ENCODE measurements around the gene PRDM16. TPM values are rescaled to one million over a fixed set of nuclear protein-coding genes. Genes with fewer than 3 reads are reported as not detected.
A peak's percentile ranks its signal among the peaks of the same experiment; 100 is the strongest.

The PRDM16 gene
- total and polyA plus RNA-seq, 7 donors, result 0.04 to 1.2 (median 0.31) TPM

GRCh38 chr1:3450202-3450863, 381.3 kb downstream of the PRDM16 start:
- Histone ChIP-seq H3K4me1 (peaks cover 12% of the 10 kb centered on the region), H3K27ac (no peak overlapping the region), H3K9me3 (no peaks in the 10 kb centered on the region), H3K27me3 (ENCODE audit: insufficient read depth in 3 of 3, low read length in 2 of 3) (peaks cover 0 to 10% (median 2%) of the 10 kb centered on the region in 3 donors), H3K36me3 (ENCODE audit: insufficient read depth in 1 of 2, low read depth in 1 of 2) (no peaks in the 10 kb centered on the region), H3K4me3 (no peak overlapping the region)
- intact Hi-C loops (cut with DNase I), result loop anchor here in 1 of 2 donors (5.0 kb wide), 1 partner anchor 272 kb away; no protein-coding TSS in a partner anchor
- DNase-seq (no peak), ATAC-seq (no peak)
- WGBS, 3 donors, result 78 to 84% (median 82%) methylated on average over 9 of the region's 9 CpGs
- TF ChIP-seq, protein P1, sequence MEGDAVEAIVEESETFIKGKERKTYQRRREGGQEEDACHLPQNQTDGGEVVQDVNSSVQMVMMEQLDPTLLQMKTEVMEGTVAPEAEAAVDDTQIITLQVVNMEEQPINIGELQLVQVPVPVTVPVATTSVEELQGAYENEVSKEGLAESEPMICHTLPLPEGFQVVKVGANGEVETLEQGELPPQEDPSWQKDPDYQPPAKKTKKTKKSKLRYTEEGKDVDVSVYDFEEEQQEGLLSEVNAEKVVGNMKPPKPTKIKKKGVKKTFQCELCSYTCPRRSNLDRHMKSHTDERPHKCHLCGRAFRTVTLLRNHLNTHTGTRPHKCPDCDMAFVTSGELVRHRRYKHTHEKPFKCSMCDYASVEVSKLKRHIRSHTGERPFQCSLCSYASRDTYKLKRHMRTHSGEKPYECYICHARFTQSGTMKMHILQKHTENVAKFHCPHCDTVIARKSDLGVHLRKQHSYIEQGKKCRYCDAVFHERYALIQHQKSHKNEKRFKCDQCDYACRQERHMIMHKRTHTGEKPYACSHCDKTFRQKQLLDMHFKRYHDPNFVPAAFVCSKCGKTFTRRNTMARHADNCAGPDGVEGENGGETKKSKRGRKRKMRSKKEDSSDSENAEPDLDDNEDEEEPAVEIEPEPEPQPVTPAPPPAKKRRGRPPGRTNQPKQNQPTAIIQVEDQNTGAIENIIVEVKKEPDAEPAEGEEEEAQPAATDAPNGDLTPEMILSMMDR (IDR thresholded peaks at IDR 0.05), result no peak

DNA sequence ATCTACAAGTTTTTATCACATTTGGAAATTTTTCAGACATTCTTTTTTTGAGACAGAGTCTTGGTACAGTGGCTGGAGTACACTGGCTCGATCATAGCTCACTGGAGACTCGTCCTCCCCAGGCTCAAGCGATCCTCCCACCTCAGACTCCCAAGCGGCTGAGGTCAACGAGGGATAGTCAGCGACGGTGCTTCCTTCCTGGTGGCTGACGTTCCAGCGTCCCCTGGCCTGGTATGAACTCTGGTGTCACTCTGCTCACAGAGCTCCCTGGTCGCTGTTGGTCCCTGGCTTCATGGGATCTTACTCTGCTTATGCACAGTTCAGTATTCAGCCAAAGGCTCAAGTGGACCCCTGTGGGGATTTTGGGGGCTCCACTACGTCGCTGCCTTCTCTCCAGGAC, 382.0 kb downstream of the PRDM16 start:
- WGBS, 3 donors, result 68 to 74% (median 71%) methylated on average over 12 of the region's 12 CpGs
- Histone ChIP-seq H3K27ac (no peak overlapping the region), H3K9me3 (no peaks in the 10 kb centered on the region), H3K27me3 (ENCODE audit: insufficient read depth in 3 of 3, low read length in 2 of 3) (peaks cover 0 to 8% (median 2%) of the 10 kb centered on the region in 3 donors), H3K4me3 (no peak overlapping the region), H3K36me3 (ENCODE audit: insufficient read depth in 1 of 2, low read depth in 1 of 2) (no peaks in the 10 kb centered on the region), H3K4me1 (peaks cover 12% of the 10 kb centered on the region)
- TF ChIP-seq, protein P1 (IDR thresholded peaks at IDR 0.05), result no peak
- intact Hi-C loops (cut with DNase I), result loop anchor here in 1 of 2 donors (5.0 kb wide), 1 partner anchor 271 kb away; no protein-coding TSS in a partner anchor
- ATAC-seq, result no peak
- DNase-seq, result peak in 1 of 2 donors; percentile 29

GRCh38 chr1:3451994-3452865, 383.2 kb downstream of the PRDM16 start:
- H3K4me1 ChIP-seq, result peaks cover 12% of the 10 kb centered on the region
- H3K36me3 ChIP-seq (ENCODE audit: insufficient read depth in 1 of 2, low read depth in 1 of 2), result no peaks in the 10 kb centered on the region
- peak; percentile 13 to 48 for DNase-seq
- TF ChIP-seq, protein P1 (IDR thresholded peaks at IDR 0.05), result no peak
- WGBS, 3 donors, result 70 to 80% (median 72%) methylated on average over 20 to 23 of the region's 23 CpGs
- no peaks in the 10 kb centered on the region for H3K9me3 ChIP-seq
- intact Hi-C loops (cut with DNase I), result loop anchor here (2.0 to 5.0 kb wide), 3 partner anchors 33 to 270 kb away; no protein-coding TSS in a partner anchor
- H3K27ac ChIP-seq, result no peak overlapping the region
- no peak overlapping the region for H3K4me3 ChIP-seq
- no peak for ATAC-seq
- H3K27me3 ChIP-seq (ENCODE audit: insufficient read depth in 3 of 3, low read length in 2 of 3), result peaks cover 0 to 8% (median 0%) of the 10 kb centered on the region in 3 donors

DNA sequence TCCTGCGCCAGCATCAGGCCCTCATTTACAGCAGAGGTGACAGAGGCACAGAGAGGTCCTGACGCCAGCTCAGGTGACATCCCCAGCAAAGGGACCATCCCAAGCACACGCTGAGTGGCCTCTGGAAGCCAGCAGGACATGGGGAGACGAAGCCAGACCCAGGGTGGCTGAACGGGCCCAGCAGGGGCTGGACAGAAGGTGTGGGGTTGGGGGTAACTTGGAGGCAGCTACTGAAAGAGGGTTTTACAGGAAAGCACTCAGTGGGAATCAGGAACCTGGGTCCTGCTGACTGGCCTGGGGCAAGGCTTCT, 383.8 kb downstream of the PRDM16 start:
- TF ChIP-seq, protein P1 (IDR thresholded peaks at IDR 0.05), result no peak
- 52 to 60% (median 59%) methylated on average over 5 of the region's 5 CpGs for WGBS, 3 donors
- no peak overlapping the region for H3K27ac ChIP-seq
- intact Hi-C loops (cut with DNase I), result loop anchor here (1.0 to 5.0 kb wide), 4 partner anchors 31 to 269 kb away; no protein-coding TSS in a partner anchor
- H3K4me1 ChIP-seq, result peaks cover 17% of the 10 kb centered on the region
- no peaks in the 10 kb centered on the region for H3K9me3 ChIP-seq
- peaks cover 0 to 8% (median 0%) of the 10 kb centered on the region in 3 donors for H3K27me3 ChIP-seq (ENCODE audit: insufficient read depth in 3 of 3, low read length in 2 of 3)
- ATAC-seq (no peak), DNase-seq (no peak)
- no peaks in the 10 kb centered on the region for H3K36me3 ChIP-seq (ENCODE audit: insufficient read depth in 1 of 2, low read depth in 1 of 2)
- H3K4me3 ChIP-seq, result no peak overlapping the region
